ENCODE results near the gene ADAM12.

- TF ChIP-seq CTCF (IDR thresholded peaks at IDR 0.05; ENCODE audit: poor library complexity, severe bottlenecking) (no peak), POLR2AphosphoS5 (IDR thresholded peaks at IDR 0.05) (no peak), EP300 (conservative IDR thresholded peaks at IDR 0.05; ENCODE audit: poor library complexity, severe bottlenecking) (no peak), MXI1 (conservative IDR thresholded peaks at IDR 0.05; ENCODE audit: poor library complexity, severe bottlenecking) (no peak)
These were observed 78.9 kb downstream of the ADAM12 start for GRCh38 chr10:126309228-126309883.
